T1000 (cell line): ENCODE data around the gene ARRDC2.

ENCODE experiments used
- DNase-seq: peaks from one replicate; lab custom pipeline; 2025; ENCODE audit warnings: mixed read lengths; lab: John Stamatoyannopoulos, UW

The ARRDC2 gene

DNA sequence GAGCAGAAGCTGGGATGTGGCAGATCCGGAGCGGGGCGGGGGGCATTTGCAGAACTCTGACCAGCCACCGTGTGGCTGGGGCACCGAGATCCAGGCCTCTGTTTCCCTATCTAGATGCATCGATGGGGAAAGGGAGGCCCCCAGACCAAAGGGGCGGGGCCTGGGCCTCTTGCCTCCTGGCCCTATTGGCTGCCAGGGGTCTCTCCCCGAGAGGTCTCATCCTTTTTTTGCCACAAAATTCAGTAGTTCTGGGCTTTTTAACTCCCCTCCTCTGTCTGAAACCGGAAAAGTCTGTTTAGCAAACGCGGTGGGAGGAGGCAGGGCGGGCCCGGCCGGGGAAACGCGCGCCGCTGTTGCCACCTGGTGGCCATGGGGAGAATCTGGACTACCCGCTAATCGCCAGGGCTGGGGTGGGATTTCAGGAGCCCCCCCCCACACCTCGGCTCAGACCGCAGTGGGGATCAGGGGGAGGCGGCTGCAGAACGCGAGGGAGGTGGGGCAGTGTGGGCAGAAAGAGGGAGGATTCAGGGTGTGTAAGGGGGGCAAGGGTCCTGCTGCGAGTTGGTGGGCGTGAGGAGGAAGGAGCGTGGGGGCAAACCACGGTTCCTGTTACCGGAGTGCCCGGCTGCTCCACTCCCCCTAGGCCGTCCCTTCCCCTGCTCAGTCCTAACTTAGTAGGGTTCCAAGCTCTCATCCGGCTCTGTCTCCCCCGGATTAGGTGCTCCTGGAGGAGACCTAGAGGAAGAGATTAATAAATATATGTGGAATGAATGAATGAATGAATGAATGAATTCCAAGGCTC is 50.4 kb downstream of the ARRDC2 start:
- peak; percentile 54 for DNase-seq

DNA sequence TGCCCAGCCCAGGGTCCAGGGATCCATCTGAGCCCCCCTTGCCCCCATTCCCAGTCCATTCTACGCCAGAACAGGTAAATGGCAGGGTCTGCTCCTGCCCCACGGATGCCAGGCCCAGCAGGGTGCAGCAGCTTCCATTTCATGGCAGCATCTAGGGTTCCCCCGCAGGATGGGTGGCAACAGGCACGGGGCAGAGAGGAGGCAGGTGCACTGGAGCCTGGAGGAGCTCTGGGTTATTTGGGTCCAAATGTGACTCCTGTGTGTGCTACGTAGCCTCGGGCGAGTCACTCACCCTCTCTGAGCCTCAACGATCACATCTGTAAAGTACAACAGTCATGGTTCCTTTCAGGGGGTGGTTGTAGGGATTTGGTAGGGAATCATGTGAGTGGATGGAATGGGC is 51.3 kb downstream of the ARRDC2 start:
- no peak for DNase-seq

DNA sequence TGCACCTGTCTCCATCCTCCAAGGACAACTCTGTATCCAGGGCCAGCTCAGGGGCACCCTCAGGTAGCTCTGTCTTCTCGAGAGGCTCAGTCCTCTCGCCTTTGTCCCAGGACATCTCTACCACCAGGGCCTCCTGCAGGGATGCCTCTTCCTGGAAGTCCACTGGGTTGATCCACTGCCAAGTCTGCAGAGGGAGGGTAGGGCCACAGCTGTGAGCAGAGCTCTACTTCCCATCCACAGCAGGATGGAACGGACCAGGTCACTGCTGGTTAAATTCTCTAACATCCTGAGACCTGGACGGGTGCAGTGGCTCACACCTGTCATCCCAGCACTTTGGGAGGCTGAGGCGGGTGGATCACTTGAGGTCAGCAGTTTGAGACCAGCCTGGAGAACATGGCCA is 51.9 kb downstream of the ARRDC2 start:
- no peak for DNase-seq

DNA sequence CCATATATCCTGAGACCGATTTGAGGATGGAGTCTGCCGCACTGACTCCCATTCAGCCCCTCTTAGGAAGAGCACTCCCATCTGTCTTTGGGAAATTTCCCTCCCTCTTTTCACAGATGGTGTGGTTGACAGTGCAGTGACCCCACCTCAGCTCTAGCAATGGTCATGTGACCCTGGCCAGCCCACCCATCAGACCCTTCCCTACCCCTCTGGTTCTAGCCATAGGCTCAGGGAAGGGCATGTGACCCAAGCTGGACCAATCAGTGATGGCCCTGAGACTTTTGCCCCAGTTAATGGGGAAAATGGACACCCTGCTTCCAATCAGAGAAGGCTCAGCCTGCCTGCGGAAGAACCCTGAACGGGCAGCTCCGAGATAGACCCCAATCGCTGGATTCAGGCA is 52.5 kb downstream of the ARRDC2 start:
- no peak for DNase-seq

DNA sequence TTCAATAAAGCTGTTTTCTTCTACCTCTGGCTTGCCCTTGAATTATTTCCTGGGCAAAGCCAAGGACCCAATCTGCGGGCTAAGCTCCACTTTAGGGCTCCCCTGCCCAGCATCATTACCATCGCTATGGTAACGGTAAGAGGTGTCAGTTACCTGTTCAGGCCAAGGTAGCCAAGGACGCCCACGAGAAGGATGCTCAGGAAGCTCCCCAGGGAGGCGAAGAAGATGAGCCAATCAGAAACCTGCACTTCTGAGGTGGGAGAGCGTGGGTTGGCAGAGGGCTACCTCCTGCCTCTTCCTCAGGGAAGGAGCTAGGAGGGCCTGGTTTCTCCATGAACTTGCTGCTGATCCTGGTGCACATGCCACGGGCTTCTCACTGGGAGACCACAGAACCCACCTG is 54.1 kb downstream of the ARRDC2 start:
- DNase-seq: no peak

DNA sequence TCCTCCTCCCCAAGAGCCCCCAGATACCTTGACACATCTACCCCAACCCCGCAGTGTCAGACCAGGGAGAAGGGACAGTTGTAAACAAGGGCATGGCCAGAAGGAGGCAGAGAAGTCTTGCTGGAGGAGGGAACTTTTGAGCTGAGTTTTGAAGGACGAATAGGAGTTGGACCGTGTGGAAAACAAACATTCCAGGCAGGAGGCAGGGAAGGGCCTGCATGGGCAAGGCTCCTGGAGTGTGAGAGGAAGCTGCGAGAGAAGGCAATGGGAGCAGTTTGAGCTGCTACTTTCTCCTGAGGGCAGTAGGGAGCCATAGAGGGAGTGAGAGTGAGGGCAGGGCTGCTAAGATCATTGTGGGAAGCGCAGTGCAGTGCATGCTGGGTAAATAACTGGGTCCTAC is 55.5 kb downstream of the ARRDC2 start:
- no peak for DNase-seq
